ENCODE measurements around the gene PRTFDC1.
"Not testable (repeated sequence)": the region's sequence is repeated elsewhere in the genome, so short reads cannot be mapped to it uniquely, and the experiment has no call there.

Gene PRTFDC1

GRCh38 chr10:24840784-24841183 is 111.6 kb downstream of the PRTFDC1 start:
- no peak for DNase-seq

DNA sequence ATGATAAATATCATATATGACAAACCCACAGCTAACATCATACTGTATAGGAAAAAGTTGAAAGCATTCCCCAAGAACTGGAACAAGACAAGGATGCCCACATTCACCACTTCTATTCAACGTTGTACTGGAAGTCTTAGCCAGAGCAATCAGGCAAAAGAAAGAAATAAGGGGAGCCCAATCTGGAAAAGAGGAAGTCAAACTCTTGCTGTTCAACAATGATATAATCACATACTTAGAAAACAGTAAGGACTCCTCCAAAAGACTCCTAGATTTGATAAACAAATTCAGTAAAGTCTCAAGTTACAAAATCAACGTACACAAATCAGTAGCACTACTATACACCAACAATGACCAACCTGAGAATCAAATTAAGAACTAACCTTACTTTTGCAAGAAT is 114.6 kb downstream of the PRTFDC1 start:
- DNase-seq, result not testable (repeated sequence)

DNA sequence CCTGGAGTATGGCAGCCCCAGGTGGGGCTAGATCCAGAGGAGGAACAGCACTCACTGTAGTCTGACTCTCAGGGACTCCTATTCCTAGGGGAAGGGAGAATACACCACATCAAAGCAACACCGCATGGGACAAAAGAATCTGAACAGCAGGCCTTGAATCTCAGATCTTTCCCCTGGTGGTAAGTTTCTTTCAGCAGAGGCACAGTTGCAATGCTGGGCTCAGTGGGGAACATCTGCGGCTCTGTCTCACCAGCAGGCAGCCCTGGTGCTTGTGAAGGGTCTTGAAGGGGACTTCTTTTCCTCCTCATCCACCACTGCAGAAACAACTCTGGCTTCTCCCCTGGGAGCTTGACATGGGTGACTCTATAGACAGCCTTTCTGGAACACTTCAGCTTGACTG is 117.5 kb downstream of the PRTFDC1 start:
- no peak for DNase-seq

DNA sequence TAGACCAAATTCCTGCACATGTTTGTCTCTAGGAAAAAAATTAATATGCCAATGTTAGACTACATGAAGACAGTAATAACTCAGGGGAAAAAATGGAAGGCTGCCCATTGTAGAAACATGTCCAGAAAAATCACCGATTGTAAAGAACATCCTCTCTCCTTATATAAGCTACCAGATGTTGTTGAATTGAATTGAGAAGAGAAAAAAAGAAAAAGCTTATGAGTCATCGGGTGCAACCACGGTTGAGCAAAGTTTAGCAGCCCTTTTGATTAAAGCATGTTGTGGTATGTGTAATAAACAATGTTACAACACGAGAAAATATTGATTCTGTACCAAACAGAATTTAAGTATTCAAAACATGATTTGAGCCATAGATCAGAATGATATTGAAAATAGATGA is 126.4 kb downstream of the PRTFDC1 start:
- no peak for DNase-seq

- DNase-seq, result no peak
Observed at GRCh38 chr10:24825551-24825950, 126.9 kb downstream of the PRTFDC1 start.

DNA sequence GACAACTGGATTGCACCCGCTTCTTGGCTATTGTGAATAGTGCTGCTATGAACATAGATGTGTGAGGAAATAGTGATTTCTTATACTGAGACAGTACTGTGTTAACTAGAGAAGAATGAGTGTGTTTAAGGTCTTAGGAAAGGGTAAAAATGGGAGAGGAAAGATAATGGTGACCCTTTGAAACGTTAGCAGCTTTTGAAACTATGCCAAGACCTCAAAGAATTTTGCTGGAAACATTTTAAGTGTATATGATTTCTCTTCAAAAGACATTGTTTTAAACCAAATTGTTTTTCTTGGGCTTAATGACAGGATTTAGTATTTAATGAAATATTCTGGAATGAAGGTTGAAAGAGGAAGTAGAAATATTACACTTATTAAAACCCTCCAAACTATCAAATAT is 127.9 kb downstream of the PRTFDC1 start:
- no peak for DNase-seq

- DNase-seq, result no peak
Observed at GRCh38 chr10:24824124-24824523, 128.3 kb downstream of the PRTFDC1 start.

DNA sequence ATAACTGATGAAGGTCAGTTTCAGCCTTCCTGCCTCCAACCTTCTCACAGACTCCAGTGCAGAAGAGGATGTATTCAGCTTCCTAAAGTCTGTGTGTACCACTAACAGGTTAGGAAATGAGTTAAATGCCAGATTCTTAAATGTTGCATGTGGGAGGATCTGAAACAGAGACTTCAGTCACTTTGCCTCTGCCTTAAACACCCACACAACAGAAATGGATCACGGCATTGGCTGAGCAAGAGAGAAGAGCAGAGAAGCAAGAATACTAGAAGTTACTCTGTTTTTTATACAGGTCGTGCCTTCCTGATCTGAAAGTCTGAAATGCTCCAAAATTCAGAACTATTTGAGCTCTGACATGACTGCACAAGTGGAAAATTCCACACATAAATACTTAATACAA is 129.8 kb downstream of the PRTFDC1 start:
- DNase-seq, result no peak

DNA sequence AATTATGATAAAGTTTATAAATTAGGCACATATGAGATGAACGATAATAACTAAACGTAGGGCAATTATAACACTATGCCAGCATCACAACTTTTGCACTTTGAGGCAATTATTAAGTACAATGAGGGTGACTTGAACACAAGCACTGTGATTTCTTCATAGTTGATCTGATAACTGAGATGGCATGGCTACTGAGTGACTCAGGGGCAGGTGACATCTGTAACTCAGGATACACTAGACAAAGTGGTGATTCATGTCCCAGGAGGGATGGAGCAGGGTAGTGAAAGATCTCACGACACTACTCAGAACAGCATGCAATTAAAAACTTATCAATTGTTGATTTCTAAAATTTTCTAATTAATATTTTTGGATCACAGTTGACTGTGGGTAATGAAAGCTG is 130.4 kb downstream of the PRTFDC1 start:
- no peak for DNase-seq

DNA sequence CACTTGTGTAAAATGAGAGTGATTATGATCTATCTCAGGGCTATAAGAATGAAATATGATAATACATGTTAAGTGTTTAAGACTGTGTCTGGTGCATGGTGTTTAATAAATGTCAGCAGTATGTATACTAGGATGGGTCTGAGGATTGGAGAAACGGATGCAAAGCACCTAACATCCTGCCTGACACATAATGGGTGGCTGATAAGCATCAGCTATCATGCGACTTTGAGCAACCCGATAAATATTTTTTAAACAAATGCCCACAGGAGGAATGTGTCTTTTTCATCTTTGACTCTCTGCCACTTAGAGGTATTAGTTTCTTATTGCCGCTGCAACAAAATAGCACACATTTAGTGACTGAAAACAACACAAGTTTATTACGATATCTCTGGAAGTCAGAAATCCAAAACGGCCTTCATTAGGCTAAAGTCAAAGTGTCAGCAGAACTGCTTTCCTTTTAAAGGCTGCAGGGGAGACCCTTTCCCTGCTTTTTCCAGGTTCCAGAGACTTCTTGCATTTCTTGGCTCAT is 135.5 kb downstream of the PRTFDC1 start:
- no peak for DNase-seq

DNA sequence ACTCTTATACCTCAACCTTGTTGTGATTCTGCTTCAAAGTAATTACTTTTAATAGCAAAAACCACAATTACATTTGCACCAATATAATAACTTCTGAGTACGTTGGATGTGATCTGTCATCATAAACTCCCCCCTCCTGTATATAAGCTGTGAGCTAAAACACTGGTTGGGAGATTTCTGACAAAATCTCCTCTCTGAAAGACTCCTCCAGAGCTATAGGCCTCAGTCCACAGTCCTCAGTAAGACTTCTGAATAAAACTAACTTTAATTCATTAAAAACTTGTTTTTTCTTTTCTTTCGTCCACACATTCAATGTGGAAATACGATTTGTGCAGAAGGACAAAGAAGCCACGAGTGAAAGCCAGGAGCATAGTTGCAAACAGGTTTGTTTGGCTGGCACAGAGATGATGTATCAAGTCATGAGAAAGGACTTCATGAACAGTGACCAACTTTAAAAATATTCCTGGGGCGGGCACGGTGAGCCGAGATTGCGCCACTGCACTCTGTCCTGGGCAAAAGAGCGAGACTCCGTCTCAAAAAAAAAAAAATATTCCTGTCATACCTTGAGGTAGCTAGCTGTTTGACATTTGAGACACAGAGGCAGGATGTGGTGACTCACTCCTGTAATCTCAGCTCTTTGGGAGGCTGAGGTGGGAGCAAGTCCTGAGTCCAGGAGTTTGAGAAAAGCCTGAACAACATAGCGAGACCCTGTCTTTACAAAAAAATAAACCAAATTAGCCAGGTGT is 137.7 kb downstream of the PRTFDC1 start:
- DNase-seq, result no peak

- DNase-seq, result no peak
Observed at GRCh38 chr10:24813856-24814255, 138.6 kb downstream of the PRTFDC1 start.

- DNase-seq, result no peak
Observed at GRCh38 chr10:24806262-24806661, 146.1 kb downstream of the PRTFDC1 start.

GRCh38 chr10:24804956-24805355 is 147.4 kb downstream of the PRTFDC1 start:
- no peak for DNase-seq

GRCh38 chr10:24804392-24804791 is 148.0 kb downstream of the PRTFDC1 start:
- no peak for DNase-seq

- no peak for DNase-seq
Observed at GRCh38 chr10:24802378-24802777, 150.0 kb downstream of the PRTFDC1 start.

DNA sequence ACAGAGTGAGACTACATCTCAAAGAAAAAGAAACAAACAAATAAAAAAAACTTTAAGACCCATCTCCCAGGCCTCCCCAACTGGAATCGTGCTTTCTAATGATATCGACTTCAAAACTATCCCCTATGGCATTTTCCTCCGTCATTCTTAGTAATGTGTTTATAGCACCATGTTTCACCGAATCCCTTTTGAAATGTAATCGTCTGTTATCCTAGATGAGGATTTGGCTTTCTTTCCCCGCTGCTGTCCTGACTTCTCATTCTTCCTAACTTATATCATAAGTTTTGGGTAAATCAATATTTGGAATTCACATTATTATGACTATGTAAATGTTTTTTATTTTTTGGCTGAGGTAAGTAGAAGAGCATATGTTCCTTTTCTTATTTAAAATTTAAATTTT is 151.5 kb downstream of the PRTFDC1 start:
- DNase-seq, result no peak

Measured in NCI-H510A (cell line).